Effector memory CD8-positive, alpha-beta T cell (primary cell): Measurements from ENCODE around the gene USH2A.
"Not testable (repeated sequence)": the region's sequence is repeated elsewhere in the genome, so short reads cannot be mapped to it uniquely, and the experiment has no call there.

Experiments
- ATAC-seq: fragments of 150-1000 bp; cut with Tn5 transposase; replicated peaks from 2 replicates; pipeline ENCODE4 v1.10.0; 2021; ENCODE audit warnings: mild to moderate bottlenecking, moderate library complexity
- DNase-seq, 3 experiments: peaks; one replicate each; pipeline ENCODE4 v3.0.0; 2021
- H3K27ac Mint-ChIP-seq, 2 donors: one replicate each; pipeline ENCODE4 v1.8.0; 2022; ENCODE audit warnings: mild to moderate bottlenecking in 2 of 2, mixed read lengths in 2 of 2, moderate library complexity in 2 of 2
- H3K27me3 Mint-ChIP-seq, 2 donors: one replicate each; pipeline ENCODE4 v1.8.0; 2022; ENCODE audit warnings: mixed read lengths in 2 of 2
- H3K36me3 Mint-ChIP-seq: one replicate; pipeline ENCODE4 v1.8.0; 2022; ENCODE audit warnings: mild to moderate bottlenecking, moderate library complexity, mixed read lengths; ENCODE audit not compliant: insufficient read depth
- H3K4me1 Mint-ChIP-seq, 2 donors: one replicate each; pipeline ENCODE4 v1.8.0; 2022; ENCODE audit warnings: low read depth in 2 of 2, mixed read lengths in 2 of 2
- H3K4me3 Mint-ChIP-seq, 2 donors: one replicate each; pipeline ENCODE4 v1.8.0; 2022; ENCODE audit warnings: mild to moderate bottlenecking in 2 of 2, mixed read lengths in 2 of 2, moderate library complexity in 2 of 2
- H3K9me3 Mint-ChIP-seq, 2 donors: one replicate each; pipeline ENCODE4 v1.8.0; 2022; ENCODE audit warnings: mixed read lengths in 2 of 2

Gene USH2A

GRCh38 chr1:216356945-216357344 lies 66.3 kb downstream of the USH2A start:
- H3K4me1 Mint-ChIP-seq: no peaks in the 10 kb centered on the region
- H3K9me3 Mint-ChIP-seq: peaks cover 0 to 3% of the 10 kb centered on the region in 2 donors
- DNase-seq (no peak), ATAC-seq (no peak)
- no peak overlapping the region for H3K27ac Mint-ChIP-seq
- no peaks in the 10 kb centered on the region for H3K27me3 Mint-ChIP-seq
- H3K4me3 Mint-ChIP-seq: no peak overlapping the region
- H3K36me3 Mint-ChIP-seq: no peaks in the 10 kb centered on the region

GRCh38 chr1:216350186-216350585 lies 73.1 kb downstream of the USH2A start:
- Mint-ChIP-seq H3K9me3 (no peaks in the 10 kb centered on the region), H3K36me3 (no peaks in the 10 kb centered on the region), H3K27me3 (no peaks in the 10 kb centered on the region), H3K27ac (no peak overlapping the region), H3K4me1 (no peaks in the 10 kb centered on the region), H3K4me3 (no peak overlapping the region)
- ATAC-seq (no peak), DNase-seq (no peak)

- Mint-ChIP-seq H3K27ac (no peak overlapping the region), H3K9me3 (peaks cover 0 to 2% of the 10 kb centered on the region in 2 donors), H3K4me3 (no peak overlapping the region), H3K36me3 (no peaks in the 10 kb centered on the region), H3K27me3 (no peaks in the 10 kb centered on the region), H3K4me1 (no peaks in the 10 kb centered on the region)
- DNase-seq (no peak), ATAC-seq (no peak)
Observed at GRCh38 chr1:216346526-216346925, 76.7 kb downstream of the USH2A start.

- H3K4me1 Mint-ChIP-seq, H3K27me3 Mint-ChIP-seq, DNase-seq, H3K36me3 Mint-ChIP-seq, ATAC-seq, H3K4me3 Mint-ChIP-seq, H3K27ac Mint-ChIP-seq: not testable (repeated sequence)
- H3K9me3 Mint-ChIP-seq: peaks cover 0 to 10% of the 10 kb centered on the region in 2 donors
Observed at GRCh38 chr1:216340542-216340941, 82.7 kb downstream of the USH2A start.

- no peak overlapping the region for H3K27ac Mint-ChIP-seq
- DNase-seq (no peak), ATAC-seq (no peak)
- H3K36me3 Mint-ChIP-seq: no peaks in the 10 kb centered on the region
- H3K27me3 Mint-ChIP-seq: no peaks in the 10 kb centered on the region
- no peak overlapping the region for H3K4me3 Mint-ChIP-seq
- no peaks in the 10 kb centered on the region for H3K4me1 Mint-ChIP-seq
- peaks cover 7 to 11% of the 10 kb centered on the region in 2 donors for H3K9me3 Mint-ChIP-seq
Observed at GRCh38 chr1:216332462-216332861, 90.8 kb downstream of the USH2A start.

GRCh38 chr1:216332003-216332402 lies 91.2 kb downstream of the USH2A start:
- H3K9me3 Mint-ChIP-seq: peaks cover 7 to 11% of the 10 kb centered on the region in 2 donors
- no peaks in the 10 kb centered on the region for H3K27me3 Mint-ChIP-seq
- H3K27ac Mint-ChIP-seq: no peak overlapping the region
- H3K4me1 Mint-ChIP-seq: no peaks in the 10 kb centered on the region
- ATAC-seq: no peak
- DNase-seq: no peak
- H3K36me3 Mint-ChIP-seq: no peaks in the 10 kb centered on the region
- H3K4me3 Mint-ChIP-seq: no peak overlapping the region

GRCh38 chr1:216331211-216331610 lies 92.0 kb downstream of the USH2A start:
- no peak for DNase-seq
- Mint-ChIP-seq H3K27me3 (no peaks in the 10 kb centered on the region), H3K9me3 (peaks cover 7 to 9% of the 10 kb centered on the region in 2 donors), H3K4me1 (no peaks in the 10 kb centered on the region), H3K27ac (no peak overlapping the region), H3K4me3 (no peak overlapping the region), H3K36me3 (no peaks in the 10 kb centered on the region)
- no peak for ATAC-seq

- no peak for DNase-seq
- Mint-ChIP-seq H3K4me1 (no peaks in the 10 kb centered on the region), H3K36me3 (no peaks in the 10 kb centered on the region), H3K9me3 (peaks cover 7% of the 10 kb centered on the region in 2 donors), H3K27me3 (no peaks in the 10 kb centered on the region), H3K27ac (no peak overlapping the region), H3K4me3 (no peak overlapping the region)
- ATAC-seq: no peak
Observed at GRCh38 chr1:216330262-216330661, 93.0 kb downstream of the USH2A start.

GRCh38 chr1:216325946-216326345 lies 97.3 kb downstream of the USH2A start:
- peaks cover 0 to 4% of the 10 kb centered on the region in 2 donors for H3K9me3 Mint-ChIP-seq
- H3K27me3 Mint-ChIP-seq: no peaks in the 10 kb centered on the region
- H3K36me3 Mint-ChIP-seq: no peaks in the 10 kb centered on the region
- no peak for DNase-seq
- no peak overlapping the region for H3K4me3 Mint-ChIP-seq
- H3K4me1 Mint-ChIP-seq: no peaks in the 10 kb centered on the region
- no peak for ATAC-seq
- no peak overlapping the region for H3K27ac Mint-ChIP-seq

- Mint-ChIP-seq H3K27me3 (no peaks in the 10 kb centered on the region), H3K27ac (no peak overlapping the region), H3K36me3 (no peaks in the 10 kb centered on the region), H3K9me3 (peaks cover 0 to 4% of the 10 kb centered on the region in 2 donors), H3K4me1 (no peaks in the 10 kb centered on the region), H3K4me3 (no peak overlapping the region)
- DNase-seq (no peak), ATAC-seq (no peak)
Observed at GRCh38 chr1:216325336-216325735, 97.9 kb downstream of the USH2A start.

- Mint-ChIP-seq H3K27ac (no peak overlapping the region), H3K4me1 (no peaks in the 10 kb centered on the region), H3K4me3 (no peak overlapping the region), H3K27me3 (no peaks in the 10 kb centered on the region), H3K9me3 (peaks cover 0 to 4% of the 10 kb centered on the region in 2 donors), H3K36me3 (no peaks in the 10 kb centered on the region)
- ATAC-seq: no peak
- no peak for DNase-seq
Observed at GRCh38 chr1:216323344-216323743, 99.9 kb downstream of the USH2A start.

- Mint-ChIP-seq H3K4me3 (no peak overlapping the region), H3K4me1 (no peaks in the 10 kb centered on the region), H3K9me3 (peaks cover 14 to 17% of the 10 kb centered on the region in 2 donors), H3K27ac (no peak overlapping the region), H3K27me3 (no peaks in the 10 kb centered on the region), H3K36me3 (no peaks in the 10 kb centered on the region)
- ATAC-seq: no peak
- no peak for DNase-seq
Observed at GRCh38 chr1:216314379-216315095, 108.7 kb downstream of the USH2A start.

GRCh38 chr1:216310776-216311175 lies 112.5 kb downstream of the USH2A start:
- ATAC-seq (no peak), DNase-seq (no peak)
- Mint-ChIP-seq H3K4me3 (no peak overlapping the region), H3K4me1 (no peaks in the 10 kb centered on the region), H3K27me3 (no peaks in the 10 kb centered on the region), H3K27ac (no peak overlapping the region), H3K9me3 (peaks cover 9 to 17% of the 10 kb centered on the region in 2 donors), H3K36me3 (no peaks in the 10 kb centered on the region)

- peaks cover 3 to 7% of the 10 kb centered on the region in 2 donors for H3K9me3 Mint-ChIP-seq
- no peaks in the 10 kb centered on the region for H3K36me3 Mint-ChIP-seq
- ATAC-seq: no peak
- H3K27me3 Mint-ChIP-seq: no peaks in the 10 kb centered on the region
- H3K4me1 Mint-ChIP-seq: no peaks in the 10 kb centered on the region
- H3K27ac Mint-ChIP-seq: no peak overlapping the region
- DNase-seq: no peak
- H3K4me3 Mint-ChIP-seq: no peak overlapping the region
Observed at GRCh38 chr1:216306830-216307229, 116.4 kb downstream of the USH2A start.
